HEK293 (cell line): ENCODE measurements around the gene DCD.

ENCODE experiments used
- CTCF ChIA-PET: fragments of 350-600 bp; formaldehyde crosslinking; extraction: SDS; loops from one replicate; lab custom pipeline; 2021; ENCODE audit warnings: antibody characterized with exemption; lab: Yijun Ruan, JAX
- POLR2A ChIA-PET: fragments of 300-600 bp; formaldehyde crosslinking; extraction: SDS; loops from one replicate; lab custom pipeline; 2020; ENCODE audit warnings: antibody characterized with exemption, inconsistent platforms; lab: Yijun Ruan, JAX
- H3K27ac ChIP-seq: fragments of 200-500 bp; sonication (Bioruptor generic); 2 replicates; pipeline ENCODE4 v1.5.1; 2014; ENCODE audit warnings: low read depth, low read length, control low read depth, inconsistent platforms; ENCODE audit errors: extremely low read depth
- H3K36me3 ChIP-seq, 2 experiments: fragments of 200-500 bp in 1 of 2; sonication (Bioruptor generic) in 1 of 2; 1 replicate in 1 of 2; 2 replicates in 1 of 2; pipeline ENCODE4 v1.5.1; 2014 to 2017; ENCODE audit warnings: inconsistent platforms in 2 of 2, low read length in 2 of 2; ENCODE audit not compliant: control insufficient read depth in 2 of 2, insufficient read depth in 1 of 2
- H3K4me1 ChIP-seq: fragments of 200-500 bp; sonication (Bioruptor generic); 2 replicates; pipeline ENCODE4 v1.5.1; 2014; ENCODE audit warnings: mild to moderate bottlenecking, low read length, inconsistent platforms; ENCODE audit not compliant: control insufficient read depth, insufficient read depth
- H3K4me3 ChIP-seq: 2 replicates; pipeline ENCODE4 v1.5.1; 2011; ENCODE audit warnings: low read depth, mild to moderate bottlenecking, control low read depth, low read length, moderate library complexity
- H3K9me3 ChIP-seq: fragments of 200-500 bp; sonication (Bioruptor generic); 2 replicates; pipeline ENCODE4 v1.5.1; 2014; ENCODE audit warnings: low read depth, low read length, inconsistent platforms; ENCODE audit not compliant: control insufficient read depth, insufficient read depth
- GLIS2 ChIP-seq: fragments of 450-650 bp; formaldehyde crosslinking; IDR thresholded peaks from 2 replicates; pipeline ENCODE4 v1.5.1; 2016; ENCODE audit warnings: missing biosample characterization, missing genetic modification characterization
- HOXD13 ChIP-seq: sonication (generic); formaldehyde crosslinking; IDR thresholded peaks from 2 replicates; pipeline ENCODE4 v1.8.0; 2022; ENCODE audit warnings: missing genetic modification reagents, borderline replicate concordance
- OVOL3 ChIP-seq: fragments of 450-650 bp; formaldehyde crosslinking; IDR thresholded peaks from 2 replicates; pipeline ENCODE4 v1.5.1; 2016; ENCODE audit warnings: missing biosample characterization, missing genetic modification characterization
- SP2 ChIP-seq: fragments of 450-650 bp; formaldehyde crosslinking; IDR thresholded peaks from 2 replicates; pipeline ENCODE4 v1.5.1; 2016; ENCODE audit warnings: missing biosample characterization, missing genetic modification characterization
- ZBTB10 ChIP-seq: fragments of 450-650 bp; formaldehyde crosslinking; IDR thresholded peaks from 2 replicates; pipeline ENCODE4 v1.5.1; 2016; ENCODE audit warnings: missing biosample characterization, missing genetic modification characterization
- ZBTB21 ChIP-seq: fragments of 450-650 bp; formaldehyde crosslinking; IDR thresholded peaks from 2 replicates; pipeline ENCODE4 v1.5.1; 2017; ENCODE audit warnings: missing biosample characterization, missing genetic modification characterization
- ZBTB7A ChIP-seq: fragments of 450-650 bp; formaldehyde crosslinking; IDR thresholded peaks from 2 replicates; pipeline ENCODE4 v1.5.1; 2016; ENCODE audit warnings: low read depth, missing biosample characterization, missing genetic modification characterization
- ZFP41 ChIP-seq: fragments of 450-650 bp; formaldehyde crosslinking; IDR thresholded peaks from 2 replicates; pipeline ENCODE4 v1.5.1; 2016; ENCODE audit warnings: missing biosample characterization, missing genetic modification characterization, borderline replicate concordance
- ZNF133 ChIP-seq: fragments of 450-650 bp; formaldehyde crosslinking; IDR thresholded peaks from 2 replicates; pipeline ENCODE4 v1.5.1; 2016; ENCODE audit warnings: missing biosample characterization, missing genetic modification characterization
- ZNF140 ChIP-seq: fragments of 450-650 bp; formaldehyde crosslinking; IDR thresholded peaks from 2 replicates; pipeline ENCODE4 v1.5.1; 2016; ENCODE audit warnings: missing biosample characterization, missing genetic modification characterization
- ZNF221 ChIP-seq: fragments of 450-650 bp; formaldehyde crosslinking; IDR thresholded peaks from 2 replicates; pipeline ENCODE4 v1.5.1; 2017; ENCODE audit warnings: missing biosample characterization, missing genetic modification characterization, borderline replicate concordance
- ZNF24 ChIP-seq: fragments of 450-650 bp; formaldehyde crosslinking; IDR thresholded peaks from 2 replicates; pipeline ENCODE4 v1.5.1; 2016; ENCODE audit warnings: missing biosample characterization, missing genetic modification characterization
- ZNF302 ChIP-seq: fragments of 450-650 bp; formaldehyde crosslinking; IDR thresholded peaks from 2 replicates; pipeline ENCODE4 v1.5.1; 2016; ENCODE audit warnings: missing biosample characterization, missing genetic modification characterization, low read depth
- ZNF354C ChIP-seq: fragments of 450-650 bp; formaldehyde crosslinking; IDR thresholded peaks from 2 replicates; pipeline ENCODE4 v1.5.1; 2016; ENCODE audit warnings: missing biosample characterization, missing genetic modification characterization, low read depth, borderline replicate concordance
- ZNF366 ChIP-seq: fragments of 450-650 bp; formaldehyde crosslinking; conservative IDR thresholded peaks from 2 replicates; pipeline ENCODE4 v1.5.1; 2016; ENCODE audit warnings: missing biosample characterization, missing genetic modification characterization
- ZNF488 ChIP-seq: fragments of 450-650 bp; formaldehyde crosslinking; IDR thresholded peaks from 2 replicates; pipeline ENCODE4 v1.5.1; 2016; ENCODE audit warnings: missing biosample characterization, missing genetic modification characterization
- ZNF560 ChIP-seq: fragments of 450-650 bp; formaldehyde crosslinking; IDR thresholded peaks from 2 replicates; pipeline ENCODE4 v1.5.1; 2017; ENCODE audit warnings: missing biosample characterization, missing genetic modification characterization, borderline replicate concordance
- ZNF585B ChIP-seq: fragments of 450-650 bp; formaldehyde crosslinking; IDR thresholded peaks from 2 replicates; pipeline ENCODE4 v1.5.1; 2016; ENCODE audit warnings: missing biosample characterization, missing genetic modification characterization
- ZNF600 ChIP-seq: fragments of 450-650 bp; formaldehyde crosslinking; IDR thresholded peaks from 2 replicates; pipeline ENCODE4 v1.5.1; 2016; ENCODE audit warnings: missing biosample characterization, missing genetic modification characterization
- ZNF610 ChIP-seq: fragments of 450-650 bp; formaldehyde crosslinking; IDR thresholded peaks from 2 replicates; pipeline ENCODE4 v1.5.1; 2016; ENCODE audit warnings: missing biosample characterization, missing genetic modification characterization, borderline replicate concordance
- ZNF624 ChIP-seq: fragments of 450-650 bp; formaldehyde crosslinking; IDR thresholded peaks from 2 replicates; pipeline ENCODE4 v1.5.1; 2017; ENCODE audit warnings: missing biosample characterization, missing genetic modification characterization
- TF ChIP-seq, protein P1 (sequence below): fragments of 450-650 bp; formaldehyde crosslinking; IDR thresholded peaks from 2 replicates; pipeline ENCODE4 v1.5.1; 2016; ENCODE audit warnings: missing biosample characterization, missing genetic modification characterization
- TF ChIP-seq, protein P2 (sequence below): fragments of 450-650 bp; formaldehyde crosslinking; IDR thresholded peaks from 2 replicates; pipeline ENCODE4 v1.5.1; 2016; ENCODE audit warnings: missing biosample characterization, missing genetic modification characterization
- TF ChIP-seq, protein P3 (sequence below): fragments of 450-650 bp; formaldehyde crosslinking; IDR thresholded peaks from 2 replicates; pipeline ENCODE4 v1.5.1; 2016; ENCODE audit warnings: missing biosample characterization, missing genetic modification characterization

Gene DCD

DNA sequence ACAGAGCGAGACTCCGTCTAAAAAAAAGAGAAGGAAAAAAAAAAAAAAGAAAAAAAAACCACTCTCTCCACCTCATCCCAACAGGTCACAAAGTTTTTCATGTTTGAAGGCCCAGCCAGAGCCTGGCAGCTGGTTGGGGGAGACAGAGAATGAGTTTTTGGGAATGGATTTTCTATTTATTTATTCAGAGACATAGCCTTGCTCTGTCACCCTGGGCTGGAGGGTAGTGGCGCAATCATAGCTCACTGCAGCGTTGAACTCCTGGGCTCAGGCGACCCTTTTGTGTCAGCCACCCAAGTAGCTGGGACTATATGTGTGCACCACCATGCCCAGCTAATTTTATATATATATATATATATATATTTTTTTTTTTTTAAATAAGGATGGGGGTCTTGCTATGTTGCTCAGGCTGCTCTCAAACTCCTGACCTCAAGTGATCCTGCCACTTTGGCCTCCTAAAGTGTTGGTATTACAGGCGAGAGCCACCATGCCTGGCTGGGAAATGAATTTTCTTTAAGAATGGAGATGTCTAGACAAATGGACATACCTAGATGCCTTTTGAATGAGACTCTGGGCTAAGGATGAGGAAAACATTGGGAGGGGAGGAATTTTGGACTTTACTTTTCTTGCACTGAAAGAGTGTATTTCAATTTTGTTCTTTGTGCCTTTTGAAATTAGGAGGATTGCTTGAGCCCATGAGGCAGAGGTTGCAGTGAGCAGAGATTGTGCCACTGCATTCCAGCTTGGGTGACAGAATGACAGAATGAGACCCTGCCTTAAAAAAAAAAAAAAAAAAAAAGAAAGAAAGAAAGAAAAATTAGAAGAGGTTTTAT is 42.8 kb downstream of the DCD start:
- Histone ChIP-seq H3K4me1 (no peaks in the 10 kb centered on the region), H3K36me3 (no peaks in the 10 kb centered on the region), H3K27ac (no peak overlapping the region), H3K9me3 (no peaks in the 10 kb centered on the region), H3K4me3 (no peak overlapping the region)
- CTCF ChIA-PET = interaction anchor here (0.6 to 5.6 kb wide), 10 partner anchors 9 to 353 kb away, joined by 3 to 26 read pairs (median 4); no protein-coding TSS in a partner anchor
- POLR2A ChIA-PET = no interaction called here
- TF ChIP-seq ZNF560 (tag by site-specific recombination) (no peak), ZNF354C (tag by site-specific recombination) (no peak), ZNF24 (tag by site-specific recombination) (no peak), ZFP41 (tag by site-specific recombination) (no peak), HOXD13 (no peak), ZBTB10 (no peak), GLIS2 (no peak), ZNF302 (tag by site-specific recombination) (no peak), OVOL3 (tag by site-specific recombination) (no peak), ZNF140 (no peak), SP2 (tag by site-specific recombination) (no peak), ZNF488 (tag by site-specific recombination) (no peak), ZNF610 (tag by site-specific recombination) (no peak)
- TF ChIP-seq, protein P1, sequence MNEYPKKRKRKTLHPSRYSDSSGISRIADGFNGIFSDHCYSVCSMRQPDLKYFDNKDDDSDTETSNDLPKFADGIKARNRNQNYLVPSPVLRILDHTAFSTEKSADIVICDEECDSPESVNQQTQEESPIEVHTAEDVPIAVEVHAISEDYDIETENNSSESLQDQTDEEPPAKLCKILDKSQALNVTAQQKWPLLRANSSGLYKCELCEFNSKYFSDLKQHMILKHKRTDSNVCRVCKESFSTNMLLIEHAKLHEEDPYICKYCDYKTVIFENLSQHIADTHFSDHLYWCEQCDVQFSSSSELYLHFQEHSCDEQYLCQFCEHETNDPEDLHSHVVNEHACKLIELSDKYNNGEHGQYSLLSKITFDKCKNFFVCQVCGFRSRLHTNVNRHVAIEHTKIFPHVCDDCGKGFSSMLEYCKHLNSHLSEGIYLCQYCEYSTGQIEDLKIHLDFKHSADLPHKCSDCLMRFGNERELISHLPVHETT = no peak
- TF ChIP-seq, protein P2, sequence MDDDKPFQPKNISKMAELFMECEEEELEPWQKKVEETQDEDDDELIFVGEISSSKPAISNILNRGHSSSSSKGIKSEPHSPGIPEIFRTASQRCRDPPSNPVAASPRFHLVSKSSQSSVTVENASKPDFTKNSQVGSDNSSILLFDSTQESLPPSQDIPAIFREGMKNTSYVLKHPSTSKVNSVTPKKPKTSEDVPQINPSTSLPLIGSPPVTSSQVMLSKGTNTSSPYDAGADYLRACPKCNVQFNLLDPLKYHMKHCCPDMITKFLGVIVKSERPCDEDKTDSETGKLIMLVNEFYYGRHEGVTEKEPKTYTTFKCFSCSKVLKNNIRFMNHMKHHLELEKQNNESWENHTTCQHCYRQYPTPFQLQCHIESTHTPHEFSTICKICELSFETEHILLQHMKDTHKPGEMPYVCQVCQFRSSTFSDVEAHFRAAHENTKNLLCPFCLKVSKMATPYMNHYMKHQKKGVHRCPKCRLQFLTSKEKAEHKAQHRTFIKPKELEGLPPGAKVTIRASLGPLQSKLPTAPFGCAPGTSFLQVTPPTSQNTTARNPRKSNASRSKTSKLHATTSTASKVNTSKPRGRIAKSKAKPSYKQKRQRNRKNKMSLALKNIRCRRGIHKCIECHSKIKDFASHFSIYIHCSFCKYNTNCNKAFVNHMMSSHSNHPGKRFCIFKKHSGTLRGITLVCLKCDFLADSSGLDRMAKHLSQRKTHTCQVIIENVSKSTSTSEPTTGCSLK (tag by site-specific recombination) = no peak

DNA sequence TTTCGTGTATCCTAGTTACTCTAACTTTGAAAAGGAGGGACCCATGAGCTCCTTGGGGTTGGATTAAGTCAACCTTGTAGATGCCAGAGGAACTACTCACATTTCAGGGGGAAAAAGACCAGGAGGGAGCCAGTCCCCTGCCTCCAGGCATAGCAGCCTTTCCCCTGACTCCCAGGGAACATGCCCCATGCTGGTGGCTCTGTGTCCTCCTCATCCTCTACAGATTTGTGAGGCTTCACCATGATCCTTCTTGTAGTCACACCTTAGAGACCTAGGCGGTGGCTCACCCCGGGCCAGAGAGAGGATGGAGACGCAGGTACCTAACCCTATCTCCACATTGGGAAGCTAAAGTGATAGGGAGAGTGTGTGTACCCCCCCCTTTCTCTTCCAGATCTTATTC is 43.7 kb downstream of the DCD start:
- ChIA-PET CTCF (interaction anchor here (0.6 to 5.6 kb wide), 12 partner anchors 8 to 354 kb away, joined by 3 to 26 read pairs (median 4); no protein-coding TSS in a partner anchor), POLR2A (no interaction called here)
- H3K36me3 ChIP-seq = no peaks in the 10 kb centered on the region
- H3K4me1 ChIP-seq = no peaks in the 10 kb centered on the region
- no peak overlapping the region for H3K27ac ChIP-seq
- no peaks in the 10 kb centered on the region for H3K9me3 ChIP-seq
- no peak for TF ChIP-seq ZNF624 (tag by site-specific recombination)
- TF ChIP-seq ZBTB7A (tag by site-specific recombination) = no peak
- TF ChIP-seq ZBTB21 (tag by site-specific recombination) = no peak
- TF ChIP-seq ZNF133 (tag by site-specific recombination) = no peak
- no peak for TF ChIP-seq SP2 (tag by site-specific recombination)
- no peak for TF ChIP-seq ZNF600
- TF ChIP-seq ZNF366 = no peak
- TF ChIP-seq ZNF221 (tag by site-specific recombination) = no peak
- TF ChIP-seq ZNF585B (tag by site-specific recombination) = no peak
- TF ChIP-seq, protein P3, sequence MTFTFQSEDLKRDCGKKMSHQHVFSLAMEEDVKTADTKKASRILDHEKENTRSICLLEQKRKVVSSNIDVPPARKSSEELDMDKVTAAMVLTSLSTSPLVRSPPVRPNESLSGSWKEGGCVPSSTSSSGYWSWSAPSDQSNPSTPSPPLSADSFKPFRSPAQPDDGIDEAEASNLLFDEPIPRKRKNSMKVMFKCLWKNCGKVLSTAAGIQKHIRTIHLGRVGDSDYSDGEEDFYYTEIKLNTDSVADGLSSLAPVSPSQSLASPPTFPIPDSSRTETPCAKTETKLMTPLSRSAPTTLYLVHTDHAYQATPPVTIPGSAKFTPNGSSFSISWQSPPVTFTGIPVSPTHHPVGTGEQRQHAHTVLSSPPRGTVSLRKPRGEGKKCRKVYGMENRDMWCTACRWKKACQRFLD (tag by site-specific recombination) = no peak
- no peak overlapping the region for H3K4me3 ChIP-seq
